ENCODE results near the gene NEURL1B. TPM values are rescaled to one million over a fixed set of nuclear protein-coding genes. Genes with fewer than 3 reads are reported as not detected.
A peak's percentile ranks its signal among the peaks of the same experiment; 100 is the strongest.
"Not testable (repeated sequence)": the region's sequence is repeated elsewhere in the genome, so short reads cannot be mapped to it uniquely, and the experiment has no call there.

NEURL1B gene
- total RNA-seq, 2 donors from 2014 or later, result 9.9 to 12.2 TPM

DNA sequence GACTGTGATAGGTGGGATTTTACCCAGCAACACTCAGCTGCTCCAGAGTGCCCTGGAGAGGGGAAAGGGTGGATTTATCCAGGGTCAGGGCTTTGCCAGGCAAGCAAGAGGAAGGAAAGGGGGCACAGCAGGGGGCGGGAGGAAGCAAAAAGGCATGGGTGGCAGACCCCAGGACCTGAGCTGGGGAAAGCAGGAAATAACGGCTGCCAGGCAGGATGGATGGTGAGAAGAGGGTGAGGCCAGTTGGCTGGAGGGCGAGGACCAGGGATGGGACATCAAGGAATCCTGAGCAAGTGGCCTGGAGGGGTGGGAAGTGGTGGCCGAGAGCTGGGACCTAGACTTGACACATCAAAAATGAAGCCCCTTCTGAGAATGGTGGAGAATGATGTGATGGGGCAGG is 65.7 kb downstream of the NEURL1B start:
- DNase-seq, result no peak
- H3K4me3 ChIP-seq, result no peak overlapping the region
- ATAC-seq, result no peak
- TF ChIP-seq CTCF (IDR thresholded peaks at IDR 0.05), result no peak
- TF ChIP-seq POLR2A (IDR thresholded peaks at IDR 0.05), result no peak
- H3K36me3 ChIP-seq (replicated peaks in 1 of 2; ENCODE audit: insufficient read depth in 1 of 2, low read depth in 2 of 2), result no peaks in the 10 kb centered on the region
- no peaks in the 10 kb centered on the region for H3K9me3 ChIP-seq
- 43 to 45% methylated on average over 4 of the region's 4 CpGs for WGBS, 2 donors
- H3K4me1 ChIP-seq, result no peaks in the 10 kb centered on the region
- intact Hi-C loops (cut with DNase I), result no loop called here
- H3K27me3 ChIP-seq, result no peaks in the 10 kb centered on the region
- no peak overlapping the region for H3K27ac ChIP-seq

DNA sequence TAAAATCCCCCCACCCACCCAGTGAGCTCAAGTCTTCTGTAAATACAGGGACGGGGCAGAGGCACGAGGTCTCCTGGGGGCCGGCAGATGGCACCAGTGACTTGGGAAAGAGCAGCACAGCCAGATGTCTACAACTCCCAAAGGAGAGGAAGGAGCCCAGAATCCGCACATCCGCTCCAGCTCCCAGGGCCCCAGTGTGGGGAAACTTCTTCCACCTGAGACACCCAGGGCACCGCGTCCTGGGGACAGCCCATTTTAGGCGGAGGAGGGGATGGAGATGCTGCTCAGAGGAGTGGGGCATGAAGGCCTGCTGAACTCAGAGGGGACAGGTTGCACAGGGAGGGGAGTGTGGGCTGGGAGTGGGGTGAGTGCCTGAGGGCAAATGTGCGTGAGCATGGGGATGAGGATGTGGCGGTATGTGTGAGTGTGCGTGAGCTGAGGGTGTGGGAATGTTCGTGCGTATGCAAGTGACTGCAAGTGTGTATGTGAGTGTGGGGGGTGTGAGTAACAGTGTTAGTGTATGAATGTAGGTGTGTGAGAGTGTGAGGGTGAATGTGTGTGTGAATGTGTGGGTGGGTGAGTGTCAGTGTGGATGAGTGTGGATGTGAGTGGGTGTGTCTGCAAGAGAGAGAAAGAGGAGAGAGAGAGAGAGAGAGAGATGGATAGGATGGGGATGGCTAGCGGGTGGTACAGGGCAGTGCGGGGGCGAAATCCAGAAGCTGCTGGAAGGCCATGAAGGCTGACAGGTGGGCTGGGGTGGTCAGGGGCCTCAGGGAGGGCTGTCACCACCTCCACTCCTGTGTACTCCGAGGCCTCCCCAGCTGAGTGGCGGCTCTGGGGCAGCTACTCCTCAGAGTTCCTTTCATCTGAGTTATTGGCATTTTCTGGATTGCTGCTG is 66.5 kb downstream of the NEURL1B start:
- no peak overlapping the region for H3K27ac ChIP-seq
- H3K9me3 ChIP-seq, result no peaks in the 10 kb centered on the region
- ATAC-seq (no peak), DNase-seq (peak in 1 of 4 donors; percentile 36)
- no peaks in the 10 kb centered on the region for H3K4me1 ChIP-seq
- TF ChIP-seq POLR2A (IDR thresholded peaks at IDR 0.05) (no peak), CTCF (IDR thresholded peaks at IDR 0.05) (peak in 4 of 7 experiments; percentile 22 to 35 (median 32))
- intact Hi-C loops (cut with DNase I), result no loop called here
- H3K27me3 ChIP-seq, result no peaks in the 10 kb centered on the region
- WGBS, 2 donors, result 51 to 53% methylated on average over 17 to 18 of the region's 18 CpGs
- H3K4me3 ChIP-seq, result no peak overlapping the region
- H3K36me3 ChIP-seq (replicated peaks in 1 of 2; ENCODE audit: insufficient read depth in 1 of 2, low read depth in 2 of 2), result no peaks in the 10 kb centered on the region

DNA sequence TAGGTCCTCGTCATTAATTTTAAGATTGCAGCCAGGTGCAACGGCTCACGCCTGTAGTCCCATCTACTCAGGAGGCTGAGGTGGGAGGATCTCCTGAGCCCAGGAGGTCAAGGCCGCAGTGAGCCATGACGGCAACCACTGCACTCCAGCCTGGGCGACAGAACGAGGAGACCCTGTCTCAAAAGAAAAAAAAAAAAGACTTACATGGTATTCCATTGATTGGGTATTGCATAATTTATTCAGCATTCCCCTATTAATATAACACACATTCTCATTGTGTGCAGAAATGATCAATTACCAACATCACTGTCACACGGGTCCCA is 67.1 kb downstream of the NEURL1B start:
- ATAC-seq (no peak), DNase-seq (no peak)
- Histone ChIP-seq H3K4me3 (no peak overlapping the region), H3K27ac (no peak overlapping the region), H3K9me3 (no peaks in the 10 kb centered on the region), H3K36me3 (replicated peaks in 1 of 2; ENCODE audit: insufficient read depth in 1 of 2, low read depth in 2 of 2) (no peaks in the 10 kb centered on the region), H3K4me1 (peaks cover 2% of the 10 kb centered on the region), H3K27me3 (no peaks in the 10 kb centered on the region)
- intact Hi-C loops (cut with DNase I), result no loop called here
- TF ChIP-seq CTCF (IDR thresholded peaks at IDR 0.05) (no peak), POLR2A (IDR thresholded peaks at IDR 0.05) (no peak)
- WGBS, 2 donors, result 45 to 48% methylated on average over 8 of the region's 8 CpGs

- H3K4me1 ChIP-seq, result peaks cover 15% of the 10 kb centered on the region
- no peak for ATAC-seq
- WGBS, 2 donors, result 29 to 38% methylated on average over 4 of the region's 4 CpGs
These were observed 69.6 kb downstream of the NEURL1B start for GRCh38 chr5:172710676-172711075.

DNA sequence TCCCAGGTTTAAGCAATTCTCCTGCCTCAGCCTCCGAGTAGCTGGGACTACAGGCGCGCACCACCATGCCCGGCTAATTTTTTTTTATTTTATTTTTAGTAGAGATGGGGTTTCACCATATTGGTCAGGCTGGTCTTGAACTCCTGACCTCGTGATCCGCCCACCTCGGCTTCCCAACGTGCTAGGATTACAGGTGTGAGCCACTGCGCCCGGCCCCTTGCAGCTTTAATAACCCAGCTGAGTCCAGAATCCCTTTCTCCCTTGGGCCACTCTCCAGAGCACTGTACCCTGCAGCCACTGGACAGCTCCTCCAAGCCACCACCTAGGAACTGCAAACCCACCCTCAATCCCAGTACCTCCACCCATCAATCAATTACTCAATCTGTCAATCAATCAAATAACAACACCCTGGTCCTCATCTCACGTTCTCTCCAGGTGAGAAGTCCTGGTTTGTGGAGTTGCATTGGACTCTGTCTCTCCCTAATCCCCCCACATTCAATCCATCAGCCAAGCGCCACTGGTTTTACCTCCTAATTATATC is 70.3 kb downstream of the NEURL1B start:
- H3K27ac ChIP-seq; H3K4me3 ChIP-seq; H3K27me3 ChIP-seq; ATAC-seq; H3K36me3 ChIP-seq (replicated peaks in 1 of 2; ENCODE audit: insufficient read depth in 1 of 2, low read depth in 2 of 2); DNase-seq; H3K9me3 ChIP-seq: not testable (repeated sequence)
- H3K4me1 ChIP-seq, result peaks cover 15% of the 10 kb centered on the region
- 41 to 55% methylated on average over 12 of the region's 12 CpGs for WGBS, 2 donors
- intact Hi-C loops (cut with DNase I), result loop anchor here (10.0 kb wide), 1 partner anchor 53 kb away; no protein-coding TSS in a partner anchor

More at GRCh38 chr5:172710676-172711075, 69.6 kb downstream of the NEURL1B start:
- intact Hi-C loops (cut with DNase I), result loop anchor here (10.0 kb wide), 1 partner anchor 54 kb away; no protein-coding TSS in a partner anchor
- Histone ChIP-seq H3K27ac (no peak overlapping the region), H3K9me3 (no peaks in the 10 kb centered on the region), H3K4me3 (no peak overlapping the region), H3K36me3 (replicated peaks in 1 of 2; ENCODE audit: insufficient read depth in 1 of 2, low read depth in 2 of 2) (no peaks in the 10 kb centered on the region), H3K27me3 (no peaks in the 10 kb centered on the region)
- no peak for DNase-seq
- TF ChIP-seq CTCF (IDR thresholded peaks at IDR 0.05) (no peak), POLR2A (IDR thresholded peaks at IDR 0.05) (no peak)

Data from body of pancreas (tissue), 4 donors.